ENCODE data around the gene BMP5. TPM values are rescaled to one million over a fixed set of nuclear protein-coding genes. Genes with fewer than 3 reads are reported as not detected.

Gene BMP5
- total RNA-seq, 1 experiment from 2014 or later: not detected

DNA sequence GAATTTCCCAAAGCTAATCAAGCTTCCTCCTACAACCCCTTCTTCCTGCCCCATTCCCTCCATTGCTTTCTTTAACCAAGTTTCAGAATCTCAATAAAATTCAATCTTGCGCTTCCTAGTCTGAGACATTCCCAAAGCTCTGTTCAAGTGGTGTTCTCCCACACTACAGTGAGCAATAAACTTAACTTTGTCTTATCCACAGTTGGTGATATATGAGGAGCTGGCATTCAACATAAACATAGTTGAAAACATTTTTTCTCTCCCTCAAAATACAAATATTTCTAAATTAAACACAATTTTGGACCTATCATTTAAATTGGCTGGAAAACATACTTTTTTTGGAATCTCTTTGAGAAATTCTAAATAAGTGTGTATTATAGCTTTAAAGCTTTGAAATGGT is 166.7 kb downstream of the BMP5 start:
- TF ChIP-seq, protein P1, sequence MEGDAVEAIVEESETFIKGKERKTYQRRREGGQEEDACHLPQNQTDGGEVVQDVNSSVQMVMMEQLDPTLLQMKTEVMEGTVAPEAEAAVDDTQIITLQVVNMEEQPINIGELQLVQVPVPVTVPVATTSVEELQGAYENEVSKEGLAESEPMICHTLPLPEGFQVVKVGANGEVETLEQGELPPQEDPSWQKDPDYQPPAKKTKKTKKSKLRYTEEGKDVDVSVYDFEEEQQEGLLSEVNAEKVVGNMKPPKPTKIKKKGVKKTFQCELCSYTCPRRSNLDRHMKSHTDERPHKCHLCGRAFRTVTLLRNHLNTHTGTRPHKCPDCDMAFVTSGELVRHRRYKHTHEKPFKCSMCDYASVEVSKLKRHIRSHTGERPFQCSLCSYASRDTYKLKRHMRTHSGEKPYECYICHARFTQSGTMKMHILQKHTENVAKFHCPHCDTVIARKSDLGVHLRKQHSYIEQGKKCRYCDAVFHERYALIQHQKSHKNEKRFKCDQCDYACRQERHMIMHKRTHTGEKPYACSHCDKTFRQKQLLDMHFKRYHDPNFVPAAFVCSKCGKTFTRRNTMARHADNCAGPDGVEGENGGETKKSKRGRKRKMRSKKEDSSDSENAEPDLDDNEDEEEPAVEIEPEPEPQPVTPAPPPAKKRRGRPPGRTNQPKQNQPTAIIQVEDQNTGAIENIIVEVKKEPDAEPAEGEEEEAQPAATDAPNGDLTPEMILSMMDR (IDR thresholded peaks at IDR 0.05; ENCODE audit: unreplicated experiment): no peak
- H3K36me3 Mint-ChIP-seq (ENCODE audit: insufficient read depth, unreplicated experiment): no peaks in the 10 kb centered on the region
- intact Hi-C loops (cut with micrococcal nuclease): no loop called here
- H3K27ac Mint-ChIP-seq (ENCODE audit: low read depth, unreplicated experiment): no peak overlapping the region
- BruUV-seq (replicated peaks): no TSS peak
- H3K27me3 Mint-ChIP-seq (ENCODE audit: insufficient read depth, unreplicated experiment): no peaks in the 10 kb centered on the region
- ChIA-PET CTCF (interaction anchor here (0.6 kb wide), 1 partner anchor 150 kb away, joined by 4 read pairs; no protein-coding TSS in a partner anchor), POLR2A (no interaction called here)
- DNase-seq (ENCODE audit: unreplicated experiment): no peak
- H3K9me3 Mint-ChIP-seq (ENCODE audit: unreplicated experiment): no peaks in the 10 kb centered on the region
- no peaks in the 10 kb centered on the region for H3K4me1 Mint-ChIP-seq (ENCODE audit: insufficient read depth, unreplicated experiment)
- H3K4me3 Mint-ChIP-seq (ENCODE audit: unreplicated experiment): no peak overlapping the region

DNA sequence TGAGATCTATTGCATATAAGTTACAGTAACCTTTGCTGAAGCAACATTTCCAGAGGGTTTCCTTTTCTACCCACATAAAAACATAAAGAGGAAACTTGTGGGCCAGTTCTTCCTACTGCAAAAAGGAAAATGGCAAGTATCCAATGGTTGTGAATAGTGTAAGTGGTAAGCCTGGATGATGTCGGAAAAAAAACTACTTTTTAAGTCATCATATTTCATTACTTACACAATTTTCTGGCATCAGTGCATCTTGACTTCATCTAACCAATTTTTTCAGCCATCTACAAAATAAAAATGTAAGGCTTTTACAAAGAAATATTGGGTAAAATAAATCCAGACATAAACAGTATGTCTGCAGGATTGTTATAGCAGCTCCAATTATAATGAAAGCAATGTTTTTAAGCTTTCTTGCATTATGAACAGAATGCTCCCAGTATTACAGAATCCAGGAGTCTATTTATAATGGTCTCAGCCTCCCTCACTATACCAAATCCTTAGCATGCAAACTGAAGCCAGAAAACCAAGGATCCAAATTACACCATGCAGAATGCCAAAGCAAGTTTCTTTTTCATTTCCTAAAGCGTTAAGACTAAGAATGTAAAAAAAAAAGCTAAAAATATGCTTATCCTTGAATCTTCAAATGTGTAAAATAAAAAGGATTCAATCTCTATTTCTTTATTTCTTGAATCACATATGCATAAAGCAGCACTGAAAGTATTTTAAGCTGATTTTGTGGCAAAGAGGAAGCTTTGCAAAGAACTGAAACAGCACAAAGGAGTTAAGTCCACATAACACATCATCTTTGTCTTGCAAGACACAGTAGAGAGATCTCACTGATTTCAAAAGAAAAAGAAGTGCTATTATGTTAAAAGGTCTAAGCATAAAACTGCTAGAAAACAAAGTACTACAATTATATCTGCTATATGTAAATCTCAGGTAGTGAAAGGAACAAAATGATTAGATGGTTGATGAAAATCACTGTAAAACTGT is 169.6 kb downstream of the BMP5 start:
- DNase-seq (ENCODE audit: unreplicated experiment): no peak
- Mint-ChIP-seq H3K4me3 (ENCODE audit: unreplicated experiment) (no peak overlapping the region), H3K4me1 (ENCODE audit: insufficient read depth, unreplicated experiment) (no peaks in the 10 kb centered on the region), H3K36me3 (ENCODE audit: insufficient read depth, unreplicated experiment) (no peaks in the 10 kb centered on the region), H3K27ac (ENCODE audit: low read depth, unreplicated experiment) (no peak overlapping the region), H3K27me3 (ENCODE audit: insufficient read depth, unreplicated experiment) (no peaks in the 10 kb centered on the region), H3K9me3 (ENCODE audit: unreplicated experiment) (no peaks in the 10 kb centered on the region)
- CTCF ChIA-PET: interaction anchor here (0.7 kb wide), 1 partner anchor 98 kb away, joined by 3 read pairs; no protein-coding TSS in a partner anchor
- BruUV-seq (replicated peaks): no TSS peak
- intact Hi-C loops (cut with micrococcal nuclease): no loop called here
- TF ChIP-seq, protein P1 (IDR thresholded peaks at IDR 0.05; ENCODE audit: unreplicated experiment): no peak
- POLR2A ChIA-PET: no interaction called here

DNA sequence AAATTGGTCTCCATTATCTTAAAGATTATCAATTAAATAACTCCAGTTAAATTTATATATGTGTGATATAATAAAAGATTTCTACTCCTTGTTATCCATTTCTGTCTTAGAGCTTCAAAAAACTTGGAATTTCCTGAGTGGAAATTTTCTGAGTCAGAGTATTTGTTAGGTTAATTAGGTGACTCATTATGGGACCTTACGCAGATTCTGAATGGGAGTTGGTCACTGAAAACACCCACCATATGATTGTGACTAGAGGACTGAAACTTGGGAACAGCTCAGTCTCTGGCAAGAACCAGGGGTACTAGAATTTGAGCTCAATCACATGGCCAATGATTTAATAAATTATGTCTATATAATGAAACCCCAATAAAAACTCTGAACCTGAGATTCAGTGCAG is 171.0 kb downstream of the BMP5 start:
- no TSS peak for BruUV-seq (replicated peaks)
- TF ChIP-seq, protein P1 (IDR thresholded peaks at IDR 0.05; ENCODE audit: unreplicated experiment): no peak
- ChIA-PET POLR2A (interaction anchor here (0.6 to 0.7 kb wide), 2 partner anchors 109 to 205 kb away, joined by 3 read pairs; no protein-coding TSS in a partner anchor), CTCF (interaction anchor here (1.1 kb wide), 1 partner anchor 41 kb away, joined by 4 read pairs; no protein-coding TSS in a partner anchor)
- Mint-ChIP-seq H3K4me3 (ENCODE audit: unreplicated experiment) (no peak overlapping the region), H3K9me3 (ENCODE audit: unreplicated experiment) (no peaks in the 10 kb centered on the region), H3K36me3 (ENCODE audit: insufficient read depth, unreplicated experiment) (no peaks in the 10 kb centered on the region), H3K4me1 (ENCODE audit: insufficient read depth, unreplicated experiment) (no peaks in the 10 kb centered on the region), H3K27ac (ENCODE audit: low read depth, unreplicated experiment) (no peak overlapping the region), H3K27me3 (ENCODE audit: insufficient read depth, unreplicated experiment) (no peaks in the 10 kb centered on the region)
- intact Hi-C loops (cut with micrococcal nuclease): no loop called here
- peak; percentile 27 for DNase-seq (ENCODE audit: unreplicated experiment)

All from MCF 10A (cell line).